ENCODE results near the gene LAMB4. TPM values are rescaled to one million over a fixed set of nuclear protein-coding genes. Genes with fewer than 3 reads are reported as not detected.

LAMB4 gene
- total RNA-seq, 2 donors from 2014 or later = not detected

DNA sequence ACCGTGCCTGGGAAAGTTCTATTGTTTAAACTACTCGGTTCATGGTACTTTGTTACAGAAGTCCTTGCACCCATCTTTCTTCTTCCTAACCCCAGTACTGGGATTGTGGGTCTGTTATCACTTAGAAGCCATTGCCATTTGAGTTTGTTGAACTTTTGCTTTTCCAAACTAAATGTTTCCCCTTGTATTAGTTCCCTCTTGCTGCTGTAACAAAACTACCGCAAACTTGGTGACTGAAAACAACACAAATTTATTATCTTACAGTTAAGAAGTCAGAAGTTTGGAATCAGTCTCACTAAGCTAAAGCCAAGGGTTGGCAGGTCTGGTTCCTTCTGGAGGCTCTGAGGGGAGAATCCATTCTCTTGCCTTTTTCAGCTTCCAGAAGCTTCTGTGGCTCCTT is 6.9 kb upstream of the LAMB4 start:
- peaks cover 39% of the 10 kb centered on the region for H3K27me3 Mint-ChIP-seq
- no peaks in the 10 kb centered on the region for H3K9me3 ChIP-seq (ENCODE audit: control insufficient read depth, low read length, poor library complexity, severe bottlenecking)
- peaks cover 2% of the 10 kb centered on the region for H3K36me3 Mint-ChIP-seq (ENCODE audit: low read depth)
- no peak overlapping the region for H3K4me3 Mint-ChIP-seq
- H3K4me1 Mint-ChIP-seq = peaks cover 14% of the 10 kb centered on the region
- DNase-seq (no peak), ATAC-seq (no peak)
- H3K27ac Mint-ChIP-seq = no peak overlapping the region

DNA sequence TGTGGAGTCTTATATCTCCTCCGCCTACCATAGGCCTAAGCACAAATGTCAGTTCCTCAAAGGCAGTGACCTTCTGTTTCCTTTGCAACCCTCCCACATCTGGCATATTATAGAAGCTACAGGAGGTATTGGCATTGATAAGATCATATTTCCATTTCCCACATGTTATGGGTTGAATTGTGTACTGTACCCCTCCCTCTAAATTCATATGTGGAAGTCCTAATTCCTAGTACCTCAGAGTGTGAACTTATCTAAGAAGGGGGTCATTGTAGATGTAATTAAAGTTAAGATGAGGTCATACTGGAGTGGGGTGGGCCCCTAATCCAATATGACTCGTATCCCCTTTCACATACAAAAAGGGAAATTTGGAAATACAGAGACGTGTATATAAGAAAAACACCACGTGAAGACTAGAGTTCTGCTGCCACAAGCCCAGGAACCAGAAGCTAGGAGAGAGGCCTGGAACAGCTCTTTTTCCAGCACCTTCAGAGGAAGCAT is 6.1 kb upstream of the LAMB4 start:
- no peak overlapping the region for H3K4me3 Mint-ChIP-seq
- H3K36me3 Mint-ChIP-seq (ENCODE audit: low read depth) = peaks cover 2% of the 10 kb centered on the region
- DNase-seq = no peak
- peaks cover 40% of the 10 kb centered on the region for H3K27me3 Mint-ChIP-seq
- H3K4me1 Mint-ChIP-seq = peaks cover 14% of the 10 kb centered on the region
- H3K9me3 ChIP-seq (ENCODE audit: control insufficient read depth, low read length, poor library complexity, severe bottlenecking) = no peaks in the 10 kb centered on the region
- H3K27ac Mint-ChIP-seq = peak overlapping the region; percentile 41
- no peak for ATAC-seq

DNA sequence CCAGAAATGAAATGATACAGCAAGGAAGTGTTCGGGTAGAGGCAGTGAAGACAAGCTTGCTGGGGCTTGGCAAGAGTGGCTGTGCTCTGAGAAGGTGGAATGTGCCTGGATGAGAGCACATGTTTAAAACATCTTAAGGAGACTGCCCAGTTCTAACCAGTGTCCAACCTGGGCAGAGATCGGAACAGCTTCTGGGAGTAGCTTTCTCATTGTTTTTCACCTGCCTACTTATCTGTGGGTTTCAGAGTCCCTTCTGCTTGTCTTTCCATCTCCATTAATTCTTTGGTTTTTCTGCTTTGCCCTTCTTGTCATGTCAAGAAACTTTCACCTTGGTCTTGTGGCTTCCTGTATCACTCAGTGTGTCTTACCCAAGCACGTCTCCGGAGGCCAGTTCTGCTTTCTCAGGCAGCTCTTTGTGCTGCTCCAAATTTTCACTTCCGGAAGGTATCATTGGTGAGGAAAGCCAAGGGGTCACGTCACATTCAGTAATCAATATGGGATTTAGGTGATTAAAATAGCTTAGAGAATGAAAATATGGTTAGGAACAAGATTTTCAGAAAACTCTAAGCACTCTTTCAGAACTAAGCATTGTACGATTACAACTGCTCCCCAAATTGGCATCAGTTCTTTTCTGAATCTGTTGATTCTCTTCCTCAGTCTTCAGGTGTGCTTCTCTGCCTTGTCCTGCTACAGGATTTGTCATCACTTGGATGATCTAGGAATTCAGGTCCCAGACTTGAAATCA is 5.5 kb upstream of the LAMB4 start:
- H3K9me3 ChIP-seq (ENCODE audit: control insufficient read depth, low read length, poor library complexity, severe bottlenecking) = no peaks in the 10 kb centered on the region
- H3K4me1 Mint-ChIP-seq = peaks cover 14% of the 10 kb centered on the region
- ATAC-seq = peak; percentile 71
- H3K36me3 Mint-ChIP-seq (ENCODE audit: low read depth) = peaks cover 2% of the 10 kb centered on the region
- H3K4me3 Mint-ChIP-seq = no peak overlapping the region
- peak overlapping the region; percentile 42 for H3K27ac Mint-ChIP-seq
- no peak for DNase-seq
- peaks cover 43% of the 10 kb centered on the region for H3K27me3 Mint-ChIP-seq

DNA sequence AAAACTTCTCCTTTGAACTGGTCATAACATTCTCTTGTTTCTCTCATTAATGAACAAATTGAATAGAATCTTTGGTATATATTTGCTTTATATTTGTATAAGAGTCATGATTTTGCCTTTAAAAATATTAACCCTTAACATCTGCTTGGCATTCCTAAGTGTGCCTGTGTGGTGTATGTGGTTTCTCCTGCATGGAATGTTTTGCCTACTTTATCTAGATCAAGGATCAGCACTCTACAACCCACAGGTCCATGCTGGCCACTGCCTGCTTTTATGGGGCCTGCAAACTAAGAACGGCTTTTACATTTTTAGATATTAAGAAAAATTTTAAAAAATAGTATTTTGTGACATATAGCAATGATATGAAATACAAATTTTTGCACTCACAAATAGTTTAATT is 4.3 kb upstream of the LAMB4 start:
- Mint-ChIP-seq H3K27me3 (peaks cover 42% of the 10 kb centered on the region), H3K4me3 (no peak overlapping the region), H3K27ac (no peak overlapping the region), H3K36me3 (ENCODE audit: low read depth) (no peaks in the 10 kb centered on the region), H3K4me1 (peaks cover 14% of the 10 kb centered on the region)
- no peak for ATAC-seq
- DNase-seq = no peak
- no peaks in the 10 kb centered on the region for H3K9me3 ChIP-seq (ENCODE audit: control insufficient read depth, low read length, poor library complexity, severe bottlenecking)

DNA sequence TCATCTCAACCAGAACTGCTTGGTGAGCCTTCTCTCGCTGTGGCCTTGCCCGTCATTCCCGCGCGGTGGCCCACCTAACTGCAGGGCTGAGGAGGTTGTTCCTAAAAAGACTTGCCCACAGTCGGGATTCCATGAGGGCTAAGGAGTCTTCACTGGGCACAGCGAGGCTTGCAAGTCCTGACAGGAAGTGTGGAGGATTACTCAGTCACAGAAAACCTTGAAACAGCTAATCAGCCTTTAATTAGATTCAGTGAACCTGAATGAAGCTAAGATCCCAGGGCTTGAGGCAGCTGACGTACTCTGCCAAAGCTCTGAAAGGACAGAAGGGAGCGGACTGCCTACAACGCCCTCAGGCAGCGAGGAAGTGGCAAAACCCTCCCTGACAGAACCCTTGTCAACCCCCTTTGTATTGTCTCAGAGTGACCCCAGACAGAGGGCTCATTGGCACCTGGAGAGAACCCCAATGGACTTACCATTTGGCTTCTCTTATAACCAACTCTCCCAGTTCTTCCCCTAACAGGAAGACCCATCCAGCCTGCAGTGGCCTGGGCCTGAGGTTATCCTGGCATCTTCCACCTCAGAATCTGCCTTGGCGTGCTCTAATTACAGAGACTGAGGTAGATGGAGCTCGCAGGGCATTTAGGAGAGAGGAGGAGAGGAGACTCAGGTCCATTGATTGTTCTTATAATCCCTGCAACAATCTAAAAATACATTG is 2.5 kb upstream of the LAMB4 start:
- Mint-ChIP-seq H3K36me3 (ENCODE audit: low read depth) (no peaks in the 10 kb centered on the region), H3K27me3 (peaks cover 31% of the 10 kb centered on the region), H3K27ac (no peak overlapping the region), H3K4me3 (no peak overlapping the region), H3K4me1 (peaks cover 14% of the 10 kb centered on the region)
- no peaks in the 10 kb centered on the region for H3K9me3 ChIP-seq (ENCODE audit: control insufficient read depth, low read length, poor library complexity, severe bottlenecking)
- DNase-seq (peak in 1 of 3 donors; percentile 10), ATAC-seq (no peak)

DNA sequence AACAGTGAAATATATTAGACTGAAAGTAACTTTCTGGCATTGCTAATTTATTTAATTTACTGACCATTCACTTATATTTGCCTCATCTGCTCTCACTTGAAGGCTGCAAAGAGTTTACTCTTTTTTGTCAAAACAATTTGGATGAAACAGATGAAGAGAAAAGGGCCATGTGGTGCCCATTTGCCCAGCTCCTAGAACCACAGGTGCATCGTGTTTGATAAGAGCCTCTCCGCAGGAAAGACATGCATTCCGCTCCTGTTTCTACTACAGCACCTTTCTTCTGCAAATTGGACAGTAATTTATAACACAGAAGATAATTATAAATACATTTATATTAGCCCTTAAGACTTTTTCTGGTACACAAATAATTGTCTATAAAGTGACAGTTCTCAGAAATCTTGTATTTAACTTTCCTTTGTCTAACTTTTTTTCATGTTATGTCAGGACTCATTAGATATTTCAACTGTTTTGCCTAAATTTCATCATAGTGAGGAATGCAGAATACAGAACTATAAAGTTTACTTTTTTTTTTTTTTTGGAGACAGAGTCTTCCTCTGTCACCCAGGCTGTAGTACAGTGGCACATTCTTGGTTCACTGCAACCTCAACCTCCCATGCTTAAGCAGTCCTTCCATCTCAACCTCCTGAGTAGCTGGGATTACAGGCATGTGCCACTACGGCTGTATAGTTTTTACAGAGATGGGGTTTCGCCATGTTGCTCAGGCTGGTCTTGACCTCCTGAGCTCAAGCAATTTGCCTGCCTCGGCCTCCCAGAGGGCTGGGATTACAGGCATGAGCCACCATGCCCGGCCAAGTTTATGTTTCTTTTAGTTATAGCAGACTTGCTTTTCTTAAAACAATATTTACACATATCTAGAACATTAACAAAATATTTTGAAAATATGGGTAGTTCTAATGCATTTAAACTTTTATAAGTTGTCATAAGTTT is 869 bp downstream of the LAMB4 start:
- peaks cover 2% of the 10 kb centered on the region for H3K4me1 Mint-ChIP-seq
- DNase-seq (no peak), ATAC-seq (no peak)
- no peaks in the 10 kb centered on the region for H3K9me3 ChIP-seq (ENCODE audit: control insufficient read depth, low read length, poor library complexity, severe bottlenecking)
- H3K27ac Mint-ChIP-seq = no peak overlapping the region
- H3K4me3 Mint-ChIP-seq = no peak overlapping the region
- no peaks in the 10 kb centered on the region for H3K36me3 Mint-ChIP-seq (ENCODE audit: low read depth)
- H3K27me3 Mint-ChIP-seq = peaks cover 29% of the 10 kb centered on the region

DNA sequence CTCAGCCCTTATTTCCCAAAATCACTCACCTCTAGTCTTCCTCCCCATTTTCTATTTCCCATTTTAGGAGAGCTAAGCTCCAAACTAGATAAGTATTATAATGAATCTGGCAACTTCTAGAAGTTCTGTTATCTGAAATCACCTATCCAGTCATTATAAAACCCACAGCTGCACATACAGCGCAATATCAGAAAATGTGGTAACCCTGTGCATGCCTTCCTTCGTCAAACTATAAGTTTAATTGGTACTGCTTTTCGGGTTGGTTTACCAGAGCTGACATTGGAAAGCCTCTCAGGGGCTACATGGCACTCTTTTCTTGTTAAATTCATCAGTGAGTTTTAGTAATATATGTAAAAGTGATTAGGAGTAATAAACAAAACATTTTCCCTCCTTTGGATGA is 1.6 kb downstream of the LAMB4 start:
- peaks cover 2% of the 10 kb centered on the region for H3K4me1 Mint-ChIP-seq
- ATAC-seq = no peak
- H3K36me3 Mint-ChIP-seq (ENCODE audit: low read depth) = no peaks in the 10 kb centered on the region

DNA sequence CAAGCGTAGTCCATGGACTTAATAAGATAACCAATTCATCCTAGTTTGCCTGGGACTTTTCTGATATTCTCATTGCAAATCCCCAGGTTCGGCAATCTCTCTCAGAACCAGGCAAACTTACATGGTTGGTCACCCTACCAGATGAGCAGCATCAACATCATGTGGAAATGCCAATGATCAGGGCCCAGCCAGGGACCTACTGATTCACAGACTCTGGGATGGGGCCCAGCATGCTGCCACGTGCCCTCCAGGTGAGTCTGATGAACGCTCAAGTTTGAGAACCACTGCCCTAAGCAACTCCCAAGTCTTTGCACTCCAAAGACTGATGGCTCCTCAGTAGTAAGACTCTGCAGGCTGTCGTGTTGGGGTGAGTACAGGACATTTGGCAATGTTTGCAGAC is 2.7 kb downstream of the LAMB4 start:
- ATAC-seq = no peak
- Mint-ChIP-seq H3K27ac (no peak overlapping the region), H3K4me3 (no peak overlapping the region), H3K4me1 (peaks cover 2% of the 10 kb centered on the region), H3K27me3 (peaks cover 26% of the 10 kb centered on the region), H3K36me3 (ENCODE audit: low read depth) (no peaks in the 10 kb centered on the region)
- DNase-seq = no peak
- H3K9me3 ChIP-seq (ENCODE audit: control insufficient read depth, low read length, poor library complexity, severe bottlenecking) = no peaks in the 10 kb centered on the region

More for the DNA sequence above, 1.6 kb downstream of the LAMB4 start:
- Mint-ChIP-seq H3K27me3 (peaks cover 29% of the 10 kb centered on the region), H3K27ac (no peak overlapping the region), H3K4me3 (no peak overlapping the region)
- H3K9me3 ChIP-seq (ENCODE audit: control insufficient read depth, low read length, poor library complexity, severe bottlenecking) = no peaks in the 10 kb centered on the region
- DNase-seq = no peak

DNA sequence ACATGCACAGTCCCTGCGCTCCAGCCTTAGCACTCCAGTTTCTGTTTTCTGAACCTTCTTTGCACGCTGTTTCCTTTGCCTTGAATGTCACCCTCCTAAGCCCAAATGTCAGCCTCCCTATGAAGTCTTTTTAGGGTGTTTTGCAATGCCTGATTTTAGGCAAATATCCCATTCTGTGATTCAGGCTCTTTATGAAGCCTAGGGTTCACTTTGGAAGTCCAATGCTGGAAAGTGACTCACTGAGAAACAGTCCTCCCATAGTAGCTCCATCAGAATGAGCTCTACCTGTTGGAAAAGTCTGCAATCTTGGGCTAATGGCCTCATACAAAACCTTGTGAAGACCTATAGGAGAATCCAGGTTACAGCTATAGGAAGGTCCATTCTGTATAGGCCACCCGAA is 5.3 kb downstream of the LAMB4 start:
- Mint-ChIP-seq H3K4me1 (peaks cover 4% of the 10 kb centered on the region), H3K4me3 (no peak overlapping the region), H3K27me3 (peaks cover 5% of the 10 kb centered on the region), H3K36me3 (ENCODE audit: low read depth) (no peaks in the 10 kb centered on the region), H3K27ac (no peak overlapping the region)
- H3K9me3 ChIP-seq (ENCODE audit: control insufficient read depth, low read length, poor library complexity, severe bottlenecking) = no peaks in the 10 kb centered on the region
- ATAC-seq (no peak), DNase-seq (no peak)

DNA sequence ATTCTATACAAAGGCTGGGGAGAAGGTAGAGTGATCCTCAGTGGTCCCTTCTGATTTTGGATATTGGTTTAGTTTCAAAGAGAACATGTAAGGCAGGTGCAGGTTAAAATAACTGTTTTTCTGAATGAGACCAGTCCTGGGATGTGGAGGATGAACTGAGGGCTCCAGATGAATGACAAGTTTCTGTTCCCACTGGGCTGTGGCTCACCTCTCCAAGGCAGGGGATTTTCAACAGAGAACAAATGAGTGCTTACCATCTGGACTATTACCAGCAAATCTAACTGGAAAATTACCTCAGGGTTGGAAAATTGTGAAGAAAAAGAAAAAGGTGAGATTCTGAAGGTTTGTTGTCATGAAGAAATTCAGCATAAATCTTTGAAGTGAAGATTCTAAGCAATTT is 8.0 kb downstream of the LAMB4 start:
- peaks cover 4% of the 10 kb centered on the region for H3K4me1 Mint-ChIP-seq
- no peak overlapping the region for H3K27ac Mint-ChIP-seq
- DNase-seq (no peak), ATAC-seq (no peak)
- H3K9me3 ChIP-seq (ENCODE audit: control insufficient read depth, low read length, poor library complexity, severe bottlenecking) = no peaks in the 10 kb centered on the region
- peaks cover 3% of the 10 kb centered on the region for H3K27me3 Mint-ChIP-seq
- H3K36me3 Mint-ChIP-seq (ENCODE audit: low read depth) = no peaks in the 10 kb centered on the region
- H3K4me3 Mint-ChIP-seq = no peak overlapping the region

DNA sequence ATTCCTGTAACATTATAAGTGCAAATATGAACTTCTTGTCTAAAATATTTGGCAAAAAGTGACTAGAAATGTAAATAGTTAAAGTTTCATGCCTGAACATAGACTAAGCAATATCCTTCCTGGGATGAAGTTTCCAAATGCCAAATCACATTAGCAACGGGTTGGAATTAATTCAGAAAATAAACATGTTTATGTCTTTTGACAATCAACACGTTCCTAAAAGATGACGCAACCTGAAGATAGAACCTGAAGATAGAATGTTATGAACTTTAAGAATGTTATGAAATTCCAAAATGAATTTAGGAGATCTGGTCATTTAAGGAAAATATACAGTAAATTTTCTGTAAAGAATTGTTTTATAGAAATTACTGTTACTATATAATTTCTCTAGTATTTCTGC is 9.2 kb downstream of the LAMB4 start:
- DNase-seq (no peak), ATAC-seq (no peak)
- Mint-ChIP-seq H3K4me3 (no peak overlapping the region), H3K36me3 (ENCODE audit: low read depth) (no peaks in the 10 kb centered on the region), H3K4me1 (peaks cover 4% of the 10 kb centered on the region), H3K27me3 (peaks cover 6% of the 10 kb centered on the region), H3K27ac (no peak overlapping the region)
- H3K9me3 ChIP-seq (ENCODE audit: control insufficient read depth, low read length, poor library complexity, severe bottlenecking) = no peaks in the 10 kb centered on the region

DNA sequence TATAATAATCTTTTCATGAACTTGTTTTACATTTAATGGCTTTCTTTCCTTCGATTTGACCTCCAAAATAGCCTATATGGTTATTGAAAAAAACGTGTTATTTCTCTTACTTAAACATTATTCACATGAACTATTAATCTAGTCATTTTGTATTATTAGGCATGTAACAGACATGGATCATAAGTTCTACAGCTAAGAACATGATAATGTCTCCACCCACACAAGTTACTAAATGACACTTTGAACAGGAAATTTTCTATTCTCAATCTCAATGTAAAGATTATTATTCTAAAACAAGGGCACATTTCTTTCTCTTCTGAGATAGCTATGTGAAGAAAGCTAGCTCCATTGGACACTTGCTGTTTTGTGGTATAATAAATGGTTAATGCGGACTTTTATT is 10.0 kb downstream of the LAMB4 start:
- H3K27me3 Mint-ChIP-seq = peaks cover 10% of the 10 kb centered on the region
- H3K27ac Mint-ChIP-seq = no peak overlapping the region
- H3K36me3 Mint-ChIP-seq (ENCODE audit: low read depth) = no peaks in the 10 kb centered on the region
- H3K9me3 ChIP-seq (ENCODE audit: control insufficient read depth, low read length, poor library complexity, severe bottlenecking) = no peaks in the 10 kb centered on the region
- ATAC-seq (no peak), DNase-seq (no peak)
- H3K4me1 Mint-ChIP-seq = peaks cover 4% of the 10 kb centered on the region
- H3K4me3 Mint-ChIP-seq = no peak overlapping the region

DNA sequence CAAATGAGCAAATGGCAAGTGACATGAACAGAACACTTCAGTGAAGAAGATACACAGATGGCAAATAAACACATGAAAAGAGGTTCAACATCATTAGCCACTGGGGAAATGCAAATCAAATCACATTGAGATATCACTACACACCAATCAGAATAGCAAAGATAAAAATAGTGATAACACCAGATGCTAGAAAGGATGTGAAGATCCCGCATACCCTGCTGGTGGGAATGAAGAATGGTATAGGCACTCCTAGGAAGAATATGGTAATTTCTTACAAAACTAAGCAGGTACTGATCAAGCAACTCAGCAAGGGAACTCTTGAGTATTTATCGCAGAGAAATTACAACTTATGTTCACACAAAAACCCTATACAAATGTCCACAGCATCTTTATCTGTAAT is 11.2 kb downstream of the LAMB4 start:
- DNase-seq = no peak
- Mint-ChIP-seq H3K27ac (no peak overlapping the region), H3K4me3 (no peak overlapping the region), H3K4me1 (peaks cover 2% of the 10 kb centered on the region), H3K36me3 (ENCODE audit: low read depth) (no peaks in the 10 kb centered on the region), H3K27me3 (peaks cover 14% of the 10 kb centered on the region)
- no peak for ATAC-seq
- no peaks in the 10 kb centered on the region for H3K9me3 ChIP-seq (ENCODE audit: control insufficient read depth, low read length, poor library complexity, severe bottlenecking)
